K562 (cell line): Measurements from ENCODE around the gene KCNA10.

ENCODE experiments used
- CC2D1A ChIP-seq: fragments of 450-650 bp; IDR thresholded peaks from 2 replicates; pipeline ENCODE4 v1.6.1; 2017; ENCODE audit warnings: mild to moderate bottlenecking
- NR2C2 ChIP-seq, 2 experiments: fragments of 200-800 bp in 1 of 2; sonication (Bioruptor generic) in 1 of 2; sonication (generic) in 1 of 2; formaldehyde crosslinking in 1 of 2; IDR thresholded peaks; 2 replicates each; pipeline versions ENCODE4 v1.6.1 to v1.8.0; 2016 to 2022; ENCODE audit warnings: mild to moderate bottlenecking in 1 of 2, missing compliant biosample characterization in 1 of 2, missing genetic modification characterization in 1 of 2, missing genetic modification reagents in 1 of 2
- POLR2A ChIP-seq: fragments of 450-650 bp; conservative IDR thresholded peaks from 2 replicates; pipeline ENCODE4 v1.6.1; 2016
- POLR2AphosphoS5 ChIP-seq: IDR thresholded peaks from 2 replicates; pipeline ENCODE4 v1.6.1; 2011; ENCODE audit warnings: mild to moderate bottlenecking, low read depth, low read length, moderate library complexity; ENCODE audit not compliant: control insufficient read depth, insufficient read depth
- TEAD4 ChIP-seq, 2 experiments: sonication (generic) in 1 of 2; formaldehyde crosslinking in 1 of 2; IDR thresholded peaks; 2 replicates each; pipeline versions ENCODE4 v1.6.1 to v1.8.0; 2012 to 2022; ENCODE audit warnings: borderline replicate concordance in 1 of 2, inconsistent platforms in 1 of 2, low read length in 1 of 2, mild to moderate bottlenecking in 1 of 2, missing genetic modification reagents in 1 of 2

GRCh38 chr1:110559157-110559556 lies 40.2 kb upstream of the KCNA10 start:
- no peak for TF ChIP-seq POLR2A
- TF ChIP-seq POLR2AphosphoS5: no peak
- TF ChIP-seq CC2D1A: no peak
- TF ChIP-seq NR2C2 (CRISPR knock-in tag; IDR thresholded peaks at IDR 0.05): no peak
- no peak for TF ChIP-seq NR2C2 (tag; IDR thresholded peaks at IDR 0.05)
- no peak for TF ChIP-seq TEAD4 (IDR thresholded peaks at IDR 0.05; ENCODE audit: low read length)
- TF ChIP-seq TEAD4 (CRISPR knock-in tag; IDR thresholded peaks at IDR 0.05; ENCODE audit: borderline replicate concordance): no peak
